Muscle of arm (tissue), 12 donors: ENCODE data around the gene SCEL. TPM values are rescaled to one million over a fixed set of nuclear protein-coding genes. Genes with fewer than 3 reads are reported as not detected.

Experiments
- DNase-seq: peaks from one replicate; pipeline ENCODE4 v3.0.0-alpha.2; 2013
- polyA plus RNA-seq, 12 donors: library from polyadenylated mRNA; unstranded; fragments of 120-200 nt; gene quantifications; one replicate each; pipeline ENCODE4 v1.2.1, GENCODE V29; 2013; ENCODE audit not compliant: insufficient read length in 12 of 12

The SCEL gene
- polyA plus RNA-seq, 12 donors = 0.05 to 77.7 (median 0.66) TPM; not detected in 4

DNA sequence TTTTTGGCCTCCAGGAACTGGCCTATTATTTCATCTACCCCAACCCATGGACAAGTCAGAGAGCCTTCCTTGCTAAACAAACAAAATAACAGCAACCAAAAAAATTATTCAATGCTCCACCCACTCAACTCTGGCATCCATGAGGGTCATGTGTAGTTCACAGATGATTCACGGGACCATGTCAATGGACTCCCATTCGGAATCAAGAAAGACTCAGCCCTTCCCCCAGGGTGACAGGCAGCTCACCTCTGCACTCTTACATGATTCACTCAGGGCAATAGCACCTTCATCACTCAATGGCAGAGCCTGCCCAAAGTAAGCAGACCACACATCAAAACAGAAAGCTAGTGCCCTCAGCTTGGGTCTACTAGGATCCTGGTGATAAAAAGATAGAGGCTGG is 14.3 kb upstream of the SCEL start:
- DNase-seq = no peak

- no peak for DNase-seq
These were observed 13.7 kb upstream of the SCEL start for GRCh38 chr13:77521595-77522367.

GRCh38 chr13:77522444-77522843 is 13.1 kb upstream of the SCEL start:
- no peak for DNase-seq

- DNase-seq = no peak
These were observed 12.1 kb upstream of the SCEL start for GRCh38 chr13:77523386-77523785.

- no peak for DNase-seq
These were observed 11.4 kb upstream of the SCEL start for GRCh38 chr13:77523834-77524728.

GRCh38 chr13:77528414-77528813 is 7.1 kb upstream of the SCEL start:
- no peak for DNase-seq

- no peak for DNase-seq
These were observed 6.5 kb upstream of the SCEL start for GRCh38 chr13:77528834-77529500.

DNA sequence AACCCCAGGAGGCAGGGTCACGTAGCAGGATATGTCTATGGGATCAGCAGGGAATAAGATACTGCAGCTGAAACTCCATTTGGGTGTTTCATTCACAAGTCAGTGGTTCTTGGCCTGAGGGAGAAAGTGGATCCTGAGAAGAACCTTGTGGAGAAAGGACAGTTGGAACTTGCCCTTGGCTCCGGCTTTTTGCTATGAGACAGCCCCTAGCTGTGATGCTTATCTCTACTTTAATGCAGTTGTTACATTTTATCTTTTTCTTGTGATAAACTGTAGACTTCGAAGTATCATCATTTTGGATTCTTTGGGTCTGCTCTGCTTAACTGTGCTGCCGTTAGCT is 6.0 kb upstream of the SCEL start:
- no peak for DNase-seq

- DNase-seq = peak; percentile 40
These were observed 4.6 kb upstream of the SCEL start for GRCh38 chr13:77530875-77531274.

GRCh38 chr13:77532983-77533382 is 2.5 kb upstream of the SCEL start:
- no peak for DNase-seq

DNA sequence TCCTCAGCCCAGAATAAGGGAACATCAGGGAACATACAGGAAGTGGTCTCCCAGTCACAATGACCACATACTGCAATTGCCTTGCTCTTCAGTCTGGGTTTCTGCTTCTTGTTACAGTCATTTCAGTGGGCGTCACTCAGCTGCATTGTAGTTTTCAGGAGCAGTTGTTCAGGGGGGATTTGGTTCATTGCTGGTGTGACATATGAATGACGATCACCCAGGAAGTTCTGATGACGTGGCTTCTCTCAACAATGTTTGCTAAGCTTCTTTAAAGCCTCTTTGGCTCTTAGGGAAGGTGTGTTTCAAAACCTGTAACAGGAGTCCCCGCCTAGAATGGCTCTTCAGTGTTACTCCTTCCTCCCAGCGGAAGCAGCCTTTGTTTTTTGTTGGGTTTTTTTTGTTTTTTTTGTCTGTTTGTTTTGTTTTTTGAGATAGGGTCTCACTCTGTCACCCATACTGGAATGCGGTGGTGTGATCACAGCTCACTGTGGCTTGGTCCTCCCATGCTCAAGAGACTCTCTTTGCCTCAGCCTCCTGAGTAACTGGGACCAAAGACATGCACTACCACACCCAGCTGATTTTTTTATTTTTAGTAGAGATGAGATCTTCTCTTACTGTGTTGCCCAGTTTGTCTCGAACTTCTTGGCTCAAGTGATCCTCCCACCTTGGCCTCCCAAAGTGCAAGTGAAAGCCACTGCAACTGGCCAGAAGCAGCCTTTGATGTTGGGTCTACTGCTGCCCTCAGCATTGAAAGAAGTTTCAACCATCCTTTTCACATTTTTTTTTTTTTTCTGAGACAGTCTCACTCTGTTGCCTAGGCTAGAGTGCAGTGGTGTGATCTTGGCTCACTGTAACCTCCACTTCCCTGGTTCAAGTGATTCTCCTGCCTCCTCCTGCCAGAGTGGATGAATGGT is 1.4 kb upstream of the SCEL start:
- no peak for DNase-seq

- DNase-seq = no peak
These were observed 852 bp downstream of the SCEL start for GRCh38 chr13:77536358-77536757.

DNA sequence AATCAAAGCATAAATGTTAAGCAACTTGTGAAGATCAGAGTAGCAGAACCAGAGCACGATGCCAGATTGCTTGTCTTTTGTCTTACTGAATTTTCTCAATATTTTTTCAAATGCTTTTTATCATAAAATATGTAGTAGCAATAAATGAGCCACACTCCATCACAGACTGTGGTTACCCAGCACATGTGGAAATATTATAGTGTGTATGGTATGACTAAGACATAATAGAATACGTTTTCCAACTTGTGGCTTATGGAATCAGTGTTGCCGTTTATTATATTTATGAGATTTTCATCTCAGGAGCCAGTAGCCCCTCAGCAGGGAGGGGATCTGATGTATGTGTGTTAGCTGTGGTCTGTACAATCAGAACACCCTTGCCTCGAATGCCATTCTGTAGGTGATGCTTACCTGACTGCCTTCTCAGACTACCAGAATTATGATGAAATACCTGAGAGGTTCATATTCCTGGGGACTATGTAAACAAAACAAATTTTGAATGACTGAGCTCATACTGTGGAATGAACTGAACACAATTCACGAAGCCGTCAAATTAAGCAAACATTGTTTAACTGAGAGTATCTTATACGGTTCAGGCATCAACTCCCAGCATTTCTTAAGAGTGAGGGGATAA is 1.9 kb downstream of the SCEL start:
- no peak for DNase-seq

- no peak for DNase-seq
These were observed 8.2 kb downstream of the SCEL start for GRCh38 chr13:77543711-77544110.

DNA sequence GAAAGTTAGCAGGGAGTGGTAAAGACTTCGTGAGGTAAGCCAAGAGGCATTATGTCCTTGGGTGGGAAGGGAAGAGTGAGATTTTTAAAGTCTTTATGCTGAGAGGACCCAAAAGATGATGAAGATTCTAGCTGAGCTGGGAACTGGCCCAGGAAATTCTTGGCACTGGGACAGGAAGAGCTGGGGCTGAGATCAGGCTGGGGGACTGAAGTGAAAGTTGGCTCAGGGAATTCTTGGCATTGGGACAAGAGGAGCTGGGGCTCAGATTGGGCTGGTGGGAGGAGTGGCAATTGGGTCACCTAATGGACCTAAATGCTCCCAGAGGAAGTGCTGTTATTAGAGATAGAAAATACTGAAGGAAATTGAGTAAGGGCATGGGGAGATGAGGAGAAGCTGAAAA is 8.8 kb downstream of the SCEL start:
- peak; percentile 89 for DNase-seq

DNA sequence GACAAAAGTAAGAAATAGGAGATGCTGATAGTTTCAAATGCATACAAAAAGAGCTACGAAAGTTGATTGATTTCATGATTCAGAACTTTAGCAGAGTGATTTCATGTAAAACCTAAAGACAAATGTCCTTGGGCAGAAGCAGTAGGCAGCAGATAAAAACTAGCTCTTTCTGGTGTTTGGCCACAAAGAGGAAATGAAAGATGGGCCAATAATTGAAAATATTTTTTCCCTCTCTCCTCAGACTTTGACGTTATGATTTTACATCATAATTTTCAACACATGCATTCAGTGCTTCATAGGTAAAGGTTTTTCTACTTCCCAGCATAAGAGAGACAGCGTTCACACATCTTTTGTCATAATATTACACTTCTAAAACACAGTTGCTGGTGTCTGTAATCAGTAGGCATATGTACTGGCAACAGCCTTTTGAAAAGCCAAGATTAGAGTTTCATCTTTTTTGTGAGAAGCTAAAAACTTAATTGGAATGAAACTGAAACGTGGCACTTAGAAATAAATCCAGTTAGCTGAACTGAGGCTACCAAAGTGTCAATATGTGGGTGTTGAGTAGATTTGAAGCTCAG is 9.3 kb downstream of the SCEL start:
- DNase-seq = no peak

GRCh38 chr13:77545626-77546412 is 10.3 kb downstream of the SCEL start:
- no peak for DNase-seq

GRCh38 chr13:77548095-77548494 is 12.6 kb downstream of the SCEL start:
- DNase-seq = no peak

GRCh38 chr13:77548594-77548993 is 13.1 kb downstream of the SCEL start:
- DNase-seq = no peak

DNA sequence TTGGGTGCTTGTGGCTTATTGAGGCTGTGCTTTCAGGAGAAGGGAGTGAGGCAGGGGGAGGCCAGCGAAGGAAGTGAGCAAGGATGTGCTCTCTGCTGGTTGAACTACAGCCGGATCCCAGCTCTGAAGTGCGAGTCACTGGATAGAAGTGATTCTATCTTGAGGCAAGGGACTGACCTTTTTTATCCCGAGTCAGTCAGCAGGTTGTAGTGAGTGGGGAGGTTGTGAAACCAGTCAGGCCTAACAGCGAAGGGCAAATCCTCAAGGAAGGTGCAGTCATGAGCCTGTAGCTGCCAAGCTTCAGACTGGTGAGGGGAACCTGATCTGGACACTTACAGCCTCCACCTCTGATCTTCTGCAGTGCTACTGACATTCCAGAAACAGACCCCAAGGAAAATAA is 18.6 kb downstream of the SCEL start:
- DNase-seq = no peak
